Epithelial cell of proximal tubule (primary cell): ENCODE data around the gene CASTOR1. TPM values are rescaled to one million over a fixed set of nuclear protein-coding genes. Genes with fewer than 3 reads are reported as not detected.

Experiments
- DNase-seq: peaks from one replicate; pipeline ENCODE4 v3.0.0-alpha.2; 2011; ENCODE audit warnings: low read depth
- H3K4me3 ChIP-seq: 2 replicates; pipeline ENCODE4 v1.5.1; 2011; ENCODE audit warnings: low read depth, mild to moderate bottlenecking, low read length
- CTCF ChIP-seq: conservative IDR thresholded peaks from 2 replicates; pipeline ENCODE4 v1.5.1; 2012; ENCODE audit warnings: low read depth, mild to moderate bottlenecking, low read length
- total RNA-seq: library from RNA; depleted of rRNA; stranded (reverse); fragments of >200 nt; gene quantifications from 2 replicates; pipeline ENCODE4 v1.2.3, GENCODE V29; 2015

CASTOR1 gene
- total RNA-seq, 1 donor from 2014 or later: 14.3 TPM

- DNase-seq: no peak
- H3K4me3 ChIP-seq: no peak overlapping the region
- no peak for TF ChIP-seq CTCF
Measured at GRCh38 chr22:30333707-30334087, 44.4 kb upstream of the CASTOR1 start.

GRCh38 chr22:30332994-30333706 is 43.8 kb upstream of the CASTOR1 start:
- no peak overlapping the region for H3K4me3 ChIP-seq
- no peak for DNase-seq
- no peak for TF ChIP-seq CTCF

GRCh38 chr22:30332551-30332950 is 43.2 kb upstream of the CASTOR1 start:
- TF ChIP-seq CTCF: no peak
- H3K4me3 ChIP-seq: no peak overlapping the region
- DNase-seq: no peak

GRCh38 chr22:30328466-30329049 is 39.3 kb upstream of the CASTOR1 start:
- no peak for TF ChIP-seq CTCF
- H3K4me3 ChIP-seq: no peak overlapping the region
- DNase-seq: no peak

- H3K4me3 ChIP-seq: no peak overlapping the region
- DNase-seq: no peak
- peak; percentile 26 for TF ChIP-seq CTCF
Measured at GRCh38 chr22:30327864-30328345, 38.6 kb upstream of the CASTOR1 start.

GRCh38 chr22:30326706-30327362 is 37.5 kb upstream of the CASTOR1 start, which contains the start of gene TBC1D10A:
Gene TBC1D10A, minus strand, starts transcription at chr22:30326941. Its CDS starts 60 bp downstream, at chr22:30326881.
- peak within 1 kb of the TSS; percentile 74 for H3K4me3 ChIP-seq
- DNase-seq: no peak
- TF ChIP-seq CTCF: no peak
